ENCODE data around the gene GOLGA8N.
"Not testable (repeated sequence)": the region's sequence is repeated elsewhere in the genome, so short reads cannot be mapped to it uniquely, and the experiment has no call there.

DNA sequence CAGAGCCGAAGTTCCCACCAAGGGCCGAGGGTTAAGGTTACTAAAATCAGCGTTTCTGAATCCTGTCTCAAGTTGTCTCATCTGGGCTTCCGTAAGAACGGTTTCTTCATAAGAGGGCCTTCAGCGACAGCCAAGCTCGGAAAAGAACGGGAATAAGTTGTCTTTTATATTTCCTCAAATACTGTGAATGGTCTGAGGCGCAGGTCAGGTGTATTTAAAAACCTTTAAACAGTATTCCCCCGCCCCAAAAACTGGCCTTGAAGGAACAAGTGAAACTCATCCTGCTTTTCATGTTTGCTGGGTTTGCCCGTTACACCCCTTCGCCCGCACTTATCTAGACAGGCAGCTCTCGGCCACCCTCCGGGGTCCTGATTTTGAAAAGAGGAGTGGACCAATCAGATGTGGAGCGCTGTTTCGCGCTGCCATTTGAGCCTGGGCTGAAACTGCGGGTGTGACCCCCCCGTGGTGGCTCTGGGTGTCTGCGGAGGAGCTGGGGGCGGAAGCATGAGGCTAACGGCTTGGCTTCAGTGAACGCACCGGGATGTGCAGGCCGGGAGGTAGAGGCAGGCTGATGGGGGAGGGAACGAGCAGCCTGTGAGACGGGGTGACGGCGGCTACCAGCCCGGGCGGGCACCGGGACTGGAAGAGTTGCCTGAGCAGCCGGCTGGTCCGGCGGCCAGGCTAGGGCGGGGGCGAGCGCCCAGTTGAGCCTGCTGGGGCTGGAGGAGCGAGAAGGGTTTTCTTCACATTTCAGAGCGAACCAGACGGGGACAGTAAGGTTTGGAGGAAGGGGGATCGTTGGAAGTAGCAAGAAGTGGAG is 22.0 kb downstream of the GOLGA8N start, which contains the start of gene ARHGAP11A:
- TF ChIP-seq, protein P1, sequence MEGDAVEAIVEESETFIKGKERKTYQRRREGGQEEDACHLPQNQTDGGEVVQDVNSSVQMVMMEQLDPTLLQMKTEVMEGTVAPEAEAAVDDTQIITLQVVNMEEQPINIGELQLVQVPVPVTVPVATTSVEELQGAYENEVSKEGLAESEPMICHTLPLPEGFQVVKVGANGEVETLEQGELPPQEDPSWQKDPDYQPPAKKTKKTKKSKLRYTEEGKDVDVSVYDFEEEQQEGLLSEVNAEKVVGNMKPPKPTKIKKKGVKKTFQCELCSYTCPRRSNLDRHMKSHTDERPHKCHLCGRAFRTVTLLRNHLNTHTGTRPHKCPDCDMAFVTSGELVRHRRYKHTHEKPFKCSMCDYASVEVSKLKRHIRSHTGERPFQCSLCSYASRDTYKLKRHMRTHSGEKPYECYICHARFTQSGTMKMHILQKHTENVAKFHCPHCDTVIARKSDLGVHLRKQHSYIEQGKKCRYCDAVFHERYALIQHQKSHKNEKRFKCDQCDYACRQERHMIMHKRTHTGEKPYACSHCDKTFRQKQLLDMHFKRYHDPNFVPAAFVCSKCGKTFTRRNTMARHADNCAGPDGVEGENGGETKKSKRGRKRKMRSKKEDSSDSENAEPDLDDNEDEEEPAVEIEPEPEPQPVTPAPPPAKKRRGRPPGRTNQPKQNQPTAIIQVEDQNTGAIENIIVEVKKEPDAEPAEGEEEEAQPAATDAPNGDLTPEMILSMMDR (IDR thresholded peaks at IDR 0.05; ENCODE audit: insufficient read depth, low read depth, low read length), result not testable (repeated sequence)
- TF ChIP-seq EZH2 (IDR thresholded peaks at IDR 0.05; ENCODE audit: insufficient read depth, low read length), result not testable (repeated sequence)

All from astrocyte (in vitro differentiated cells and primary cell).